TTC549 (cell line): Measurements from ENCODE around the gene ISG15.
"Not testable (repeated sequence)": the region's sequence is repeated elsewhere in the genome, so short reads cannot be mapped to it uniquely, and the experiment has no call there.

Experiments used
- FAIRE-seq: peaks from 2 replicates; lab custom pipeline; 2012; peaks lifted over from hg19 to GRCh38; lab: Jason Lieb, UNC

Gene ISG15

DNA sequence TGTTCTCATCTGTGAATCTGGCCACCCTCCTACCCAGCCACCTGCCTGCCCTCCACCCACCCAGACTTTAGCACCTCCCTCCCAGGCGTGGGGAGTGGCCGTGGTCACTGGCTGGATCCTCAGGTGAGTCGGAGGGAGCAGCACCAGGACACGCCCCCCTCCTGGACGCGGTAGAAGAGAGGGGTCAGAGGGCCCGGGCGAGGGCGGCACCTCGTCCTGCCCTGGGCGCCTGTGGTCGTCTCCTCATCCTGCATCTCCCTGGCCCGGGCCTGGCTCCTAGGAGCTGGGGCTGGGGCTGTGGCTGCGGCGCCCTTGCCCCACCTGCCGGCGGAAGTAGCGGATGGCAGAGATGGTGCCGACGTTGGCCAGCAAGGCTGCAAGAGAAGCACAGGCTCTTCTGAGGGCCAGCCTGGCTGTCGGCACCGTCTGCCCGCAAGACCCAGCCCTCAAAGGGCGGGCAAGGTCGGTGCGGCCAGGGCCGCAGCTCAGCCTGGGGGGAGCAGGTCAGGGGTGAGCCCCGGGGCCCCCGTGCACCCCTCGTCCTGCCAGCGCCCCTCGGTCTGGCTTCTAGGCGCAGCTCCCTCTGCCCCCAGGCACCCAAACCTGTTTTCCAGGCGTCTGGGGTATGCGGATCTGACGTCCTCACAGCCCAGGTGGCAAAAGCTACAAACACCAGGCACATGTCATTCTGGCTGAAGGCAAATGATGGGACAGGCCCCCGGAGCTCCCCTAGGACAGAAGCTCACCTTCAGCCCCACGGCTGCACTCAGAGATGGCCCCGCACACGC is 37.2 kb upstream of the ISG15 start:
- FAIRE-seq: no peak

DNA sequence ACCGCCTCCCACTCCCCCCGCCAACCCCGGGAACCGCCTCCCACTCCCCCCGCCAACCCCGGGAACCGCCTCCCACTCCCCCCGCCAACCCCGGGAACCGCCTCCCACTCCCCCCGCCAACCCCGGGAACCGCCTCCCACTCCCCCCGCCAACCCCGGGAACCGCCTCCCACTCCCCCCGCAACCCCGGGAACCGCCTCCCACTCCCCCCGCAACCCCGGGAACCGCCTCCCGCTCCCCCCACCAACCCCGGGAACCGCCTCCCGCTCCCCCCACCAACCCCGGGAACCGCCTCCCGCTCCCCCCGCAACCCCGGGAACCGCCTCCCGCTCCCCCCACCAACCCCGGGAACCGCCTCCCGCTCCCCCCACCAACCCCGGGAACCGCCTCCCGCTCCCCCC is 36.5 kb upstream of the ISG15 start:
- not testable (repeated sequence) for FAIRE-seq

- no peak for FAIRE-seq
Observed at GRCh38 chr1:978069-978834, 35.0 kb upstream of the ISG15 start.

DNA sequence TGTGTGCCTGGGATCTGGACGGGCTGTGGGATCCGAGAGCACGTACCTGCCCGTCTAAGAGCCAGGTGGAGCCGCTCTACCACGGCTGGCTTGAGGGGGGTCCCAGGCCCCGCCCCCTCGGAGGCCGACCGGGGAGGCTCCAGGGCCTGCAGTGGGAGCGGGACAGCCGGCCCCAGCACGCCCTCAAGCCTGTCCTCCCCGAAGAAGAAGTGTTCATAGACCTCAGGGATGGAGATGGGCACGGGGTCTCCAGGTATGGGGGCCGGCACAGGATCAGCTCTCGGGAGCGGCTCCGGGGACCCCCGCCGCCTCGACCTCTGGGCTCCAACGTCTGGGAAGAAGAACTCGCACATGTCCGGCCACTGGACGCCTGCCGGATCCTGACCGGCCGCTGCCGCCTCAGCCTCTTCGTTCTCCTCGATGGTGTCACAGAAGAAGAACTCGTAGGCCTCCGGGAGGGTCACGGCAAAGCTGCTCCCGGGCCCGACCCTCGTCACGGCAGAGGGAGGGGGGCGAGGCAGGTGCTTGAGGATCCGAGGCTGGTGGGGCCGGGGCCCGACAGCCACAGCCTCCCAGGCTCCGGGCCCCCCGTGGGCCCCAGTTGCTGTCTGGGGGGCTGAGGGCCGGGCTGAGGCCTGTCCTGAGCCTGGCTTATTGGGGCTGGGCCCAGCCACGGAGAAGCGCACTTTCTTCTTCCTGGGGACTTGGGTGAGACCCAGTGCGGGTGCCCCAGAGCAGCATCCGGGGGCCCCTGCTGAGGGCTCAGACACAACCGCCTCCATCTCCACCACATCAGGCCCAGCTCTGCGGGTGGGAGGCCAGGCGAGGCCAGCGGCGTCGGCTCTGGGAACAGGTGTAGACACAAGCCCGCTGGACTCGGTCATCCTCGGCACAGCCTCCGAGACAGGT is 34.2 kb upstream of the ISG15 start:
- FAIRE-seq: no peak

DNA sequence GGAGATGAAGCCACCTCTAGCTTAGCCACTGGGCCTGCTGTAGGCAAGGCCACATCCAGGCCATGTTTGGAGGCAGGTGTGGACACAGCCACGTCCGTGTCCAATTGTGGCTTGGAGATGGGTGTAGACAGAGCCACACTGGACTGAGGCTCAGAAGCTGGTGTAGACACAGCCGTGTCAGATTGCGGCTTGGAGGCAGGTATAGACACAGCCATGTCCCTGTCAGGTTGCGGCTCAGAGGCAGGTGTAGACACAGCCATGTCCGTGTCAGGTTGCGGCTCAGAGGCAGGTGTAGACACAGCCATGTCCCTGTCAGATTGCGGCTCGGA is 33.6 kb upstream of the ISG15 start:
- no peak for FAIRE-seq

- no peak for FAIRE-seq
Observed at GRCh38 chr1:980137-980571, 33.1 kb upstream of the ISG15 start.

DNA sequence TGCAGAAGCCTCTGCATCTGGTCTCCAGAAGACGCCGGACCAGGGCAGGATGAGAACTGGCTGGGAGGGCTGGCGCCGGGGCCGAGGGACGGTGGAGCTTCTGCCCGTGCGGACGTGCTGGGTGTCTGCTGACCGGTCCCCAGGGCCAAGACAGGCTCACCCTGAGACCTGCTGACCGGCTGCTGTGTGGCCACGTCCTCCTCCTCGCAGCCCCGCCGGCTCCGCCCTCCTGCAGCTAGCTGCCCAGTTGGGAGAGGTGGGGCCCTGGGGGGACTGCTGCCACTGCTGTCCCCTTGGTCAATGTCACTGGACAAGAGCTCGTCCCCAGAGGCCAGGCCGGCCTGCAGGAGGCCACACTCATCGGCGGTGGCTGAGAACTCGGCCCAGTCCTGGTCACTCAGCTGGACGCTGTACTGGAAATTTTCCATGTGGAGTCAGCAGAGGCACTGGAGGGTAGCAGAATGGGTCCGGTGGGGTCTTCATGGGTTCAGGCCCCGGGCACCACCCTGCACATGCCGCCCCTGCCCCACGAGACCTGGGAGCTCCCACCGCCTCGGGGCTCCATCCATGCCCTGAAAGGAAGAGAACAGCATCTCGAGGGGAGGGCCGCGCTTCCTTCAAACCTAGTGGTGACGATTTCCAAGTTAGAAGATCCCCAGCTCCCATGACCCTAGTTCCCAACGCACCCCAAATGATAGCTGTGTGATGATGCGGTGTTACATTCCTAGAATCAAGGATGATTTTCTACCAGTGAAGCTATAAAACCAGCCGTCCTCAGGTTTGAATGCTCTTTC is 32.5 kb upstream of the ISG15 start:
- no peak for FAIRE-seq

DNA sequence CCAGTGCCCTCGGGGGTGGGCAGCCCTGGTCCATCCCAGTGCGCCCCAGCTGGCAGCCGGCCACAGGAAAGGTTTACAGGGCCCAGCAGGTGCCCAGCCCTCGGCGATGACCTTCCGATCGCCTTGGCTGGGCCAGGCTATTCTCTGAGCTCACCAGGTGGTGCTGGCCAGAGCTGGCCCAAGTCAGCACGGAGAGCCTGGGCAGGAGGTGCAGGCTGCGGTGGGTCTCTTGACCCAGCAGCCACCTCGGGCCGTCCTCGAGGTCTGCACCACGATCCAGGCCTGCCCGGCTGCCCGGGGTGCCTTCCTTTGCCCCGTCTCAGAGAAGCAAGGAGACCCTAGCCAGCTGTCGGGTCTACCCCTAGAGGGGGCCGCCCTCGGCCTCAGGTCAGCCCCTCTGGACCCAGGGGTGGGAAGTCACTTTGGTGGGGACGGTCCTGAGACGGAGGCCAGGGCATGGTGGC is 31.8 kb upstream of the ISG15 start:
- FAIRE-seq: no peak

- no peak for FAIRE-seq
Observed at GRCh38 chr1:981955-982558, 31.2 kb upstream of the ISG15 start, which contains the start of gene PERM1. Gene PERM1 (minus strand): TSS chr1:982093. CDS start chr1:981029, 1,064 bp downstream.

GRCh38 chr1:982765-983436 is 30.4 kb upstream of the ISG15 start:
- no peak for FAIRE-seq

GRCh38 chr1:983798-984475 is 29.4 kb upstream of the ISG15 start:
- no peak for FAIRE-seq

DNA sequence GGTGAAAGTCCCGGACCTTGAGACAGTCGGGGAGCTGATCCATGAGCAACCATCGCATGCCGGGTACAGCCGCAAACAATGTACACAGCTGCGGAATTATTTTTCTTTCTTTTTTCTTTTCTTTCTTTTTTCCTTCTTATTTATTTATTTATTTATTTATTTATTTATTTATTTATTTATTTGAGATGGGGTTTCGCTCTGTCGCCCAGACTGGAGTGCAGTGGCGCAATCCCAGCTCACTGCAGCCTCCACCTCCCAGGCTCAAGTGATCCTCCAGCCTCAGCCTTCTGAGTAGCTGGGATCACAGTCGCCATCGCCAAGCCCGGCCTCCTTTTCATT is 28.9 kb upstream of the ISG15 start:
- no peak for FAIRE-seq

DNA sequence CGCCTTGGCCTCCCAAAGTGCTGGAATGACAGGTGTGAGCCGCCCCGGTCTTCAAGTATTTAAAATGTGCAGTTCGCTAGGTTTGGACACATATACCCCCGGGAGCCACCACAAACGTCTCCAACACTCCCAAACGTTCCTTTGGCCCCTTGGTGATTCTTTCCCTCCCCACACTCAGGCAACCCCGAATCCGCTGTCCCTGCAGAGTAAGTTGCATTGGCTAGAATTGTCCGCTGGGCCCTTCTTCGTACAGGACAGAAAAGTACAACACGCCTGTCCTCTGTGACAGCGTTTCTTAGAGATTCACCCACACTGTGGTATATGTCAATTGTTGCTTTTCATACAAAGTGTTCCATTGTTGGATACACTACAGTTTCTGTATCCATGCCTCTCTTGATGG is 28.2 kb upstream of the ISG15 start:
- FAIRE-seq: no peak

GRCh38 chr1:988061-988460 is 25.2 kb upstream of the ISG15 start:
- not testable (repeated sequence) for FAIRE-seq

DNA sequence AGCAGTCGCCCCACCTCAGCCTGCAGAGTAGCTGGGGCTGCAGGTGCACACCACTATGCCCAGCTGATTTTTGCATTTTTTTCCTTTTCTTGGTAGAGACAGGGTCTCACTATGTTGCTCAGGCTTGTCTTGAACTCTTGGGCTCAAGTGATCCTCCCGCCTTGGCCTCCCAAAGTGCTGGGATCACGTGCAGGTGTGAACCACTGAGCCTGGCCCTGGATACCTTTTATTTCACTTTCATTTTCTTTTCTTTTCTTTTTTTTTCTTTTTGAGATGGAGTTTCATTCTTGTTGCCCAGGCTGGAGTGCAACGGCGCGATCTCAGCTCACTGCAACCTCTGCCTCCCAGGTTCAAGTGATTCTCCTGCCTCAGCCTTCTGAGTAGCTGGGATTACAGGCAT is 22.0 kb upstream of the ISG15 start:
- FAIRE-seq: not testable (repeated sequence)

DNA sequence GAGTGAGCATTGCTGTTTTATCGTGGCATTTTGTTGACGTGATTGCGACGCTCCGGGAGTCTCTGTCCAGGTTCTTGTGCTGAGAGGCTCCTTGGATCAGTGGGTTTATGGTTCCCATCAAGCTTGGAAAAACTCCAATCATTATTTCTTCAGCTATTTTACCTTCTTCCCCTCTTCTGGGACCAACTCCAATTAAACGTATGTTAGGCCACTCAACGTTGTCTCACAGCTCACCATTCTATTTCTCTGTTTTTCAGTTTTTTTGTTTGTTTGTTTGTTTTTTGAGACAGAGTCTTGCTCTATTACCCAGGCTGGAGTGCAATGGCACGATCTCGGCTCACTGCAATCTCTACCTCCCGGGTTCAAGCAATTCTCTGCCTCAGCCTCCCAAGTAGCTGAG is 21.4 kb upstream of the ISG15 start:
- FAIRE-seq: no peak

- FAIRE-seq: no peak
Observed at GRCh38 chr1:992362-992761, 20.9 kb upstream of the ISG15 start.

- no peak for FAIRE-seq
Observed at GRCh38 chr1:993379-993995, 19.8 kb upstream of the ISG15 start.

GRCh38 chr1:994546-994945 is 18.8 kb upstream of the ISG15 start:
- not testable (repeated sequence) for FAIRE-seq
